Right lobe of liver (tissue), 6 donors: ENCODE data around the gene ABHD12. TPM values are rescaled to one million over a fixed set of nuclear protein-coding genes. Genes with fewer than 3 reads are reported as not detected.

Source experiments
- ATAC-seq, 4 donors: fragments of 200-7000 bp; cut with Tn5 transposase; one replicate each; pipeline ENCODE4 v1.9.1; 2020; ENCODE audit warnings: mild to moderate bottlenecking in 4 of 4, moderate library complexity in 4 of 4
- DNase-seq, 3 donors: peaks; one replicate each; pipeline ENCODE4 v3.0.0-alpha.2; 2020
- H3K27ac ChIP-seq, 3 donors: fragments of 200-600 bp; one replicate each; pipeline ENCODE4 v1.8.0; 2022
- H3K27me3 ChIP-seq, 2 donors: fragments of 200-600 bp; one replicate each; pipeline ENCODE4 v1.8.0; 2022
- H3K36me3 ChIP-seq, 4 donors: fragments of 200-600 bp; sonication (generic) in 1 of 4; one replicate each; pipeline versions ENCODE4 v1.5.1 to v1.8.0; 2017 to 2022; ENCODE audit warnings: control low read depth in 1 of 4
- H3K4me1 ChIP-seq, 4 donors: fragments of 200-600 bp; sonication (generic) in 1 of 4; one replicate each; pipeline versions ENCODE4 v1.5.1 to v1.8.0; 2017 to 2022; ENCODE audit warnings: control low read depth in 1 of 4
- H3K4me3 ChIP-seq, 3 donors: fragments of 200-600 bp; one replicate each; pipeline ENCODE4 v1.8.0; 2022
- H3K9me3 ChIP-seq, 4 donors: fragments of 200-600 bp; sonication (generic) in 1 of 4; one replicate each; pipeline versions ENCODE4 v1.5.1 to v1.8.0; 2017 to 2022; ENCODE audit warnings: control low read depth in 1 of 4
- POLR2A ChIP-seq: fragments of 450-650 bp; IDR thresholded peaks from one replicate; pipeline ENCODE4 v1.6.1; 2017; ENCODE audit warnings: antibody characterized with exemption, mild to moderate bottlenecking
- WGBS: methylation state at CpG from one replicate; pipeline ENCODE4 v1.1.6; 2018; ENCODE audit warnings: low coverage, low lambda C conversion rate; ENCODE audit not compliant: insufficient coverage; ENCODE audit errors: missing lambda C conversion rate; 5-methylcytosine and 5-hydroxymethylcytosine counted together
- intact Hi-C, 2 donors: fragments of 100-400 bp; cut with DNase I; formaldehyde crosslinking; loops; one replicate each; pipeline versions ENCODE4 v1.11.2 to v1.14.1; 2022
- total RNA-seq, 6 experiments: library from RNA; depleted of rRNA in 2 of 6; stranded (reverse); fragments of >200 nt in 2 of 6; fragmentation: NEBNext Ultra II Directional in 3 of 6; extraction: Animal tissue kit (Norgen Biotek cat#: 25700) in 3 of 6; gene quantifications; one replicate each; pipeline versions ENCODE4 v1.1.0 to v1.2.4, GENCODE V29; 2016 to 2023
- TF ChIP-seq, protein P1 (sequence below), 4 donors: fragments of 200-600 bp in 3 of 4; fragments of 450-650 bp in 1 of 4; IDR thresholded peaks; one replicate each; pipeline versions ENCODE4 v1.5.1 to v1.8.0; 2016 to 2022; ENCODE audit warnings: antibody characterized with exemption in 4 of 4, mild to moderate bottlenecking in 2 of 4
- donor health status: DM: no; HTN: yes; CAD: no.
- donor health status: DM: no; HTN: no; CAD: no.
- donor health status: DM: no; HTN: no; CAD: no.
- donor health status: DM: no; HTN: yes; CAD: no.
- donor health status: DM: no; HTN: yes; CAD: no.

Gene ABHD12
- total RNA-seq, 6 experiments from 2014 or later, result 16.1 to 23.6 (median 18.7) TPM

DNA sequence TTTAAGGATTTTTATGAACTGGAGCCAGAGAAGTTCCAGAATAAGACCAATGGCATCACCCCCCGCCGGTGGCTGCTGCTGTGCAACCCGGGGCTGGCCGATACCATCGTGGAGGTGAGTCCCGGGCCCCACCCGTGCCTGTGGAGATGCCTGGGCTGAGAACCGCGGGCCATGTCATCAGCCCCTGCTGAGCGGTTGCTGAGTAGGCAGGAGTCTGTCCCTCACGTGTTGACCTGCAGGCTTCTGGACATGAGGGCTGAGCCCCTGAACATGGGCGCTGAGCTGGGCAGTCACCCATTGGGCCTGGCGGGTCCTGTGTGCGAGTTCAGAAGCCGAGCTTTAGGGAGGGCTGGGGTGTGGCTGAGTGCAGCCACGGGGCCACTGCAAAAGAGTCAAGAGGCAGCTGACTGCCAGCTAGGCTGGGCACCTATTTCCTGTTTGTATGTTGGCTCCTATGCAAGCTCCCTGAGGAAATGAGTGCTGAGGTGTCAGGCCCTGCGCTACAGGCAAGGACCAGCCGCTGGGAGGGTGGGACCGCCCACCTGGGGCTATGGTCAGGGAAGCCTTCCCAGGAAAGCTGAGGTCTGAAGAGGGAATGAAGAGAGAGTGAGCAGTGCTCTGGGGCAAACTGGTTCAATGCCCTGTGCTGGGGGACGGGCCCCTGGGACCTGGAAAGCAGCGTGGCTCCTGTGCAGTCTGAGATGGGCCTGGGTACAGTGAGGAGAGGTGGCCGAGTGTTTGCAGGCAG lies 108.4 kb downstream of the ABHD12 start:
- H3K27me3 ChIP-seq, result no peaks in the 10 kb centered on the region
- WGBS, result 92% methylated on average over 2 of the region's 22 CpGs
- H3K9me3 ChIP-seq, result no peaks in the 10 kb centered on the region
- no peak for TF ChIP-seq POLR2A
- TF ChIP-seq, protein P1, sequence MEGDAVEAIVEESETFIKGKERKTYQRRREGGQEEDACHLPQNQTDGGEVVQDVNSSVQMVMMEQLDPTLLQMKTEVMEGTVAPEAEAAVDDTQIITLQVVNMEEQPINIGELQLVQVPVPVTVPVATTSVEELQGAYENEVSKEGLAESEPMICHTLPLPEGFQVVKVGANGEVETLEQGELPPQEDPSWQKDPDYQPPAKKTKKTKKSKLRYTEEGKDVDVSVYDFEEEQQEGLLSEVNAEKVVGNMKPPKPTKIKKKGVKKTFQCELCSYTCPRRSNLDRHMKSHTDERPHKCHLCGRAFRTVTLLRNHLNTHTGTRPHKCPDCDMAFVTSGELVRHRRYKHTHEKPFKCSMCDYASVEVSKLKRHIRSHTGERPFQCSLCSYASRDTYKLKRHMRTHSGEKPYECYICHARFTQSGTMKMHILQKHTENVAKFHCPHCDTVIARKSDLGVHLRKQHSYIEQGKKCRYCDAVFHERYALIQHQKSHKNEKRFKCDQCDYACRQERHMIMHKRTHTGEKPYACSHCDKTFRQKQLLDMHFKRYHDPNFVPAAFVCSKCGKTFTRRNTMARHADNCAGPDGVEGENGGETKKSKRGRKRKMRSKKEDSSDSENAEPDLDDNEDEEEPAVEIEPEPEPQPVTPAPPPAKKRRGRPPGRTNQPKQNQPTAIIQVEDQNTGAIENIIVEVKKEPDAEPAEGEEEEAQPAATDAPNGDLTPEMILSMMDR (IDR thresholded peaks at IDR 0.05), result no peak
- H3K36me3 ChIP-seq, result peaks cover 0 to 4% (median 0%) of the 10 kb centered on the region in 4 donors
- DNase-seq (peak; percentile 24 to 42 (median 37)), ATAC-seq (no peak)
- no peak overlapping the region for H3K27ac ChIP-seq
- H3K4me3 ChIP-seq, result no peak overlapping the region
- intact Hi-C loops, result no loop called here
- no peaks in the 10 kb centered on the region for H3K4me1 ChIP-seq

DNA sequence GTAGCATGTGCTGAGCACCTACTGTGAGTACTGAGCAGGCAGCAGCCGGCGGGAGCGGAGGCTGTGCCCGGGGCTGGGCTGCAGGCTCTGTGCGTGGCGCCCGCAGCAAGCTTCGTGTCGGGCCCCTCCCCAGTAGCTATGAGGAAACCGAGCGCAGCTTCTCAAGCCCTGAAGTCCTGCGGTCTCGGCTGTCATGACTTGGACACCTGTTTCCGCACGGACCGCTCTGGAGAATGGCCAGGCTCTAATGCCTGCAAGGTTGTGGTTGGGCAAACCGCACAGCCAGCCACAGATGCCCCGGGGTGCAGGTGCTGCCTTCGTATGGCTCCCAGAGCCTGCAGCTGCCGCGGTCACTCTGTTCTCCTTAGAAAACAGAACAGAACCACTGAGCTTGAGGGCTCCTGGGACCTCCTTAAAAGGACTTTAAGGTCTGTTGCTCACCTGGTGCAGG lies 109.1 kb downstream of the ABHD12 start:
- H3K4me1 ChIP-seq, result no peaks in the 10 kb centered on the region
- intact Hi-C loops, result no loop called here
- no peak overlapping the region for H3K27ac ChIP-seq
- DNase-seq, result peak; percentile 18 to 43 (median 38)
- no peak overlapping the region for H3K4me3 ChIP-seq
- no peaks in the 10 kb centered on the region for H3K36me3 ChIP-seq
- no peak for TF ChIP-seq POLR2A
- TF ChIP-seq, protein P1 (IDR thresholded peaks at IDR 0.05), result no peak
- H3K27me3 ChIP-seq, result no peaks in the 10 kb centered on the region
- WGBS, result 100% methylated on average over 1 of the region's 21 CpGs
- no peak for ATAC-seq
- no peaks in the 10 kb centered on the region for H3K9me3 ChIP-seq

DNA sequence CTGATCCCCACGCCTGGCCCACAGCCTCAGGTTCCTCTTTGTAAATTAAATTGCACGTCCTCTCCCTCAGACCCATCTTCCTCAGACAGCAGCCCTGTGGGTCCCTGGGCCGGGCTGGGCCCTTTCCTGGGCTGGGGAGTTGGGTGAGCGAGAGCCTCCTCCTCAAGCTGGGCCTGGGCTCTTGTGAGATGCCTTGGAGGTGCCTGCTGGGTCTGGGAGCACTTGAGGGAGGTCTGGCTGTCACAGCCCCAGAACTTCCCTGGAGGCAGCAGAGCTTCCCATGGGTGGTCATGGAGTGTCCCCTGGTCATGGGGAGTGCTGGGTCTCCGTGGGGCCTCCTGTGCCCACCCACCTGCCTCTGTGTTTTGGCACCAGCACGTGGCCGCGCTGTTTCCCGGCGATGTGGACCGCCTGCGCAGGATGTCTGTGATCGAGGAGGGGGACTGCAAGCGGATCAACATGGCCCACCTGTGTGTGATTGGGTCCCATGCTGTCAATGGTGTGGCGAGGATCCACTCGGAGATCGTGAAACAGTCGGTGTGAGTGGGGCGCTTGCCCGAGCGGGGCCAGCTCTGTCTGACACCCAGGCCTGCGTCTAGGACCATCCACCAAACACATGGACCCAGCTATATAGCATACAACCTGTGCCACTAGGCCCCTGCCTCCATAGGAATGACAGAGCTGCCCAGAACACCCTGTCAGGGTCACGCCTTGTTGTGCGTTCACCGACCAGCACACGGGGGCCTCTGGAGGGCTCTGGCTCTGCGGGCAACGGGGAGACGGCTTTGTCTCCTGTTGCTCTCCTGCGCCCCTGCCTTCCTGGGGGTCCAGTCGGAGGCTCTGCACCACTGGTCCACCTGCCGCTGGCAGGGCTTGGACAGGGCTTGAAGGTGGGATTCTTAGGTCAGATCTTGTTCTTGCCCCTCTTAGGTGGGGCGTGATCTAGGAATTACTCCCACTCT lies 109.8 kb downstream of the ABHD12 start:
- peak; percentile 19 to 52 (median 37) for DNase-seq
- 100% methylated on average over 1 of the region's 33 CpGs for WGBS

DNA sequence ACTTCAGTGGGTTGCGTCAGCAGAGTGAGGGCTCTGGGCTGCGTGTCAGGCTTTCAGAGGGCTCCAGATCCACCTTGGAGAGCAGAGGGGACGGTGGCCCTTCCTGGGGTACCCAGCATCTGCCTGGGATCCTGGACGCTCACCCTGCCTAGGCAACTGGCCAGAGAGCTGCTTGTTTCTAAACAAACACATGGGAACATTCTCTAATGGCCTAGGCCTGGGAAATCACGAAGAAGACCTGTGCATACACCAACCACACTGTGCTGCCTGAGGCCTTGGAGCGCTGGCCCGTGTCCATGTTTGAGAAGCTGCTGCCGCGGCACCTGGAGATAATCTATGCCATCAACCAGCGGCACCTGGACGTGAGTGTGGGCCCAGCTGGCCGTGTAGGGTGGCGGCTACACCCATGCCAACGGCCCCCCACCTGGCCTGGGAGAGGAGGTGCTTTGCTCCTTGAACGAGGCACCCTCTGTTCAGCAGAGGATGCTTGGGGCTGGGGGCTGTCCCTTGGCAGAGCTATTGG lies 110.5 kb downstream of the ABHD12 start:
- H3K27me3 ChIP-seq, result no peaks in the 10 kb centered on the region
- H3K9me3 ChIP-seq, result no peaks in the 10 kb centered on the region
- 0% methylated on average over 1 of the region's 15 CpGs for WGBS
- DNase-seq (peak; percentile 51 to 65 (median 62)), ATAC-seq (peak; percentile 21 to 89 (median 56))
- H3K27ac ChIP-seq, result no peak overlapping the region
- H3K36me3 ChIP-seq, result no peaks in the 10 kb centered on the region
- H3K4me3 ChIP-seq, result no peak overlapping the region
- H3K4me1 ChIP-seq, result no peaks in the 10 kb centered on the region
- intact Hi-C loops, result no loop called here
- TF ChIP-seq, protein P1 (IDR thresholded peaks at IDR 0.05), result no peak
- no peak for TF ChIP-seq POLR2A

More for the DNA sequence above, 109.8 kb downstream of the ABHD12 start:
- no peaks in the 10 kb centered on the region for H3K36me3 ChIP-seq
- no peak overlapping the region for H3K27ac ChIP-seq
- H3K27me3 ChIP-seq, result no peaks in the 10 kb centered on the region
- intact Hi-C loops, result no loop called here
- ATAC-seq, result no peak
- TF ChIP-seq, protein P1 (IDR thresholded peaks at IDR 0.05), result no peak
- no peak for TF ChIP-seq POLR2A
- no peaks in the 10 kb centered on the region for H3K4me1 ChIP-seq
- no peaks in the 10 kb centered on the region for H3K9me3 ChIP-seq
- H3K4me3 ChIP-seq, result no peak overlapping the region
